DMS153 (cell line): ENCODE data around the gene GPC6.
"Not testable (repeated sequence)": the region's sequence is repeated elsewhere in the genome, so short reads cannot be mapped to it uniquely, and the experiment has no call there.

ENCODE experiments used
- DNase-seq: peaks from one replicate; lab custom pipeline; 2025; lab: John Stamatoyannopoulos, UW

The GPC6 gene

GRCh38 chr13:93320942-93321341 lies 94.3 kb downstream of the GPC6 start:
- no peak for DNase-seq

- not testable (repeated sequence) for DNase-seq
Measured at GRCh38 chr13:93323880-93324279, 97.3 kb downstream of the GPC6 start.

- no peak for DNase-seq
Measured at GRCh38 chr13:93325303-93326233, 99.0 kb downstream of the GPC6 start.

GRCh38 chr13:93326234-93326811 lies 99.7 kb downstream of the GPC6 start:
- no peak for DNase-seq

GRCh38 chr13:93328943-93329342 lies 102.3 kb downstream of the GPC6 start:
- DNase-seq: no peak

- no peak for DNase-seq
Measured at GRCh38 chr13:93336728-93337127, 110.1 kb downstream of the GPC6 start.

GRCh38 chr13:93338030-93338429 lies 111.4 kb downstream of the GPC6 start:
- DNase-seq: no peak

GRCh38 chr13:93338906-93339305 lies 112.3 kb downstream of the GPC6 start:
- DNase-seq: no peak

GRCh38 chr13:93339550-93339949 lies 112.9 kb downstream of the GPC6 start:
- DNase-seq: no peak

- no peak for DNase-seq
Measured at GRCh38 chr13:93341517-93341916, 114.9 kb downstream of the GPC6 start.

GRCh38 chr13:93343097-93343496 lies 116.5 kb downstream of the GPC6 start:
- no peak for DNase-seq

- peak; percentile 17 for DNase-seq
Measured at GRCh38 chr13:93344048-93344705, 117.6 kb downstream of the GPC6 start.

GRCh38 chr13:93345024-93345423 lies 118.4 kb downstream of the GPC6 start:
- DNase-seq: no peak

GRCh38 chr13:93345770-93346169 lies 119.2 kb downstream of the GPC6 start:
- no peak for DNase-seq

- no peak for DNase-seq
Measured at GRCh38 chr13:93352616-93353015, 126.0 kb downstream of the GPC6 start.

GRCh38 chr13:93355094-93355493 lies 128.5 kb downstream of the GPC6 start:
- DNase-seq: no peak

- peak; percentile 92 for DNase-seq
Measured at GRCh38 chr13:93356469-93356868, 129.9 kb downstream of the GPC6 start.

GRCh38 chr13:93360021-93360420 lies 133.4 kb downstream of the GPC6 start:
- DNase-seq: no peak

- DNase-seq: no peak
Measured at GRCh38 chr13:93361703-93362102, 135.1 kb downstream of the GPC6 start.

- DNase-seq: no peak
Measured at GRCh38 chr13:93364166-93364565, 137.6 kb downstream of the GPC6 start.

GRCh38 chr13:93368296-93368695 lies 141.7 kb downstream of the GPC6 start:
- DNase-seq: no peak

GRCh38 chr13:93368718-93369117 lies 142.1 kb downstream of the GPC6 start:
- DNase-seq: no peak

- DNase-seq: no peak
Measured at GRCh38 chr13:93372856-93373255, 146.2 kb downstream of the GPC6 start.
